Endothelial cell of umbilical vein (primary cell): ENCODE data around the gene PLPP7. TPM values are rescaled to one million over a fixed set of nuclear protein-coding genes. Genes with fewer than 3 reads are reported as not detected.

ENCODE experiments used
- BruUV-seq: library from RNA; stranded (reverse); fragments of 400-500 nt; replicated peaks from 2 replicates; lab custom pipeline; 2021; lab: Mats Ljungman, UMichigan
- CTCF ChIA-PET: fragments of 300-600, 350-600 bp; sonication (Branson Sonifier 250); formaldehyde crosslinking; loops from one replicate; lab custom pipeline; 2021; ENCODE audit warnings: antibody characterized with exemption, inconsistent platforms; lab: Charles Lee
- POLR2A ChIA-PET: fragments of 300-600, 350-600 bp; sonication (Branson Sonifier 250); formaldehyde crosslinking; loops from one replicate; lab custom pipeline; 2021; ENCODE audit warnings: antibody characterized with exemption, inconsistent platforms; lab: Charles Lee
- DNase-seq: peaks from one replicate; pipeline ENCODE4 v3.0.0-alpha.2; 2011; ENCODE audit warnings: low read depth, low spot score
- FAIRE-seq: peaks from 2 replicates; lab custom pipeline; 2011; peaks lifted over from hg19 to GRCh38; lab: Jason Lieb, UNC
- H2AFZ ChIP-seq: 2 replicates; pipeline ENCODE4 v1.6.0; 2012; ENCODE audit warnings: low read depth, low read length, control low read depth, inconsistent platforms
- H3K27ac ChIP-seq: 2 replicates; pipeline ENCODE4 v1.5.1; 2011; ENCODE audit warnings: low read depth, mild to moderate bottlenecking, control low read depth, low read length, moderate library complexity; ENCODE audit not compliant: insufficient read depth
- H3K27me3 ChIP-seq, 2 experiments: 2 replicates each; pipeline versions ENCODE4 v1.6.0 to v1.6.1; 2011; ENCODE audit warnings: low read length in 2 of 2, mixed read lengths in 1 of 2; ENCODE audit not compliant: control insufficient read depth in 2 of 2, insufficient read depth in 2 of 2
- H3K36me3 ChIP-seq, 2 experiments: 2 replicates in 1 of 2; 3 replicates in 1 of 2; pipeline ENCODE4 v1.5.1; 2011; ENCODE audit warnings: low read length in 2 of 2, mild to moderate bottlenecking in 1 of 2, moderate library complexity in 1 of 2; ENCODE audit not compliant: control insufficient read depth in 2 of 2, insufficient read depth in 2 of 2; ENCODE audit errors: extremely low read depth in 1 of 2
- H3K4me1 ChIP-seq: 3 replicates; pipeline ENCODE4 v1.5.1; 2011; ENCODE audit warnings: mild to moderate bottlenecking, low read length; ENCODE audit not compliant: control insufficient read depth, insufficient read depth; ENCODE audit errors: extremely low read depth
- H3K4me2 ChIP-seq: 2 replicates; pipeline ENCODE4 v1.6.1; 2011; ENCODE audit warnings: low read length, control low read depth, mixed read lengths; ENCODE audit not compliant: insufficient read depth
- H3K4me3 ChIP-seq, 3 experiments: fragments of 200-600 bp in 1 of 3; sonication (generic), shearing (Covaris generic) in 1 of 3; replicated peaks in 1 of 3; 2 replicates each; pipeline ENCODE4 v1.5.1; 2011 to 2016; ENCODE audit warnings: control low read depth in 3 of 3, low read length in 3 of 3, mild to moderate bottlenecking in 2 of 3, inconsistent platforms in 1 of 3, low read depth in 1 of 3, moderate library complexity in 1 of 3; ENCODE audit not compliant: insufficient read depth in 1 of 3
- H3K79me2 ChIP-seq: 2 replicates; pipeline ENCODE4 v1.6.0; 2012; ENCODE audit warnings: low read length, inconsistent platforms; ENCODE audit not compliant: control insufficient read depth, insufficient read depth
- H3K9ac ChIP-seq: replicated peaks from 2 replicates; pipeline ENCODE3; 2011; ENCODE audit warnings: low read length, control low read depth; ENCODE audit not compliant: insufficient read depth; ENCODE audit errors: extremely low read depth
- H3K9me1 ChIP-seq: replicated peaks from 3 replicates; pipeline ENCODE4 v1.6.0; 2011; ENCODE audit warnings: mild to moderate bottlenecking, low read length; ENCODE audit not compliant: control insufficient read depth, insufficient read depth; ENCODE audit errors: extremely low read depth
- H3K9me3 ChIP-seq: replicated peaks from 2 replicates; pipeline ENCODE4 v1.5.1; 2012; ENCODE audit warnings: low read length, inconsistent platforms; ENCODE audit not compliant: control insufficient read depth, insufficient read depth
- H4K20me1 ChIP-seq: replicated peaks from 2 replicates; pipeline ENCODE3; 2011; ENCODE audit warnings: mild to moderate bottlenecking, low read length; ENCODE audit not compliant: control insufficient read depth, insufficient read depth; ENCODE audit errors: extremely low read depth
- CTCF ChIP-seq, 2 donors: IDR thresholded peaks; 1 replicate in 1 of 2; 2 replicates in 1 of 2; pipeline ENCODE4 v1.5.1; 2011; ENCODE audit warnings: low read length in 2 of 2, mild to moderate bottlenecking in 2 of 2, moderate library complexity in 2 of 2, control low read depth in 1 of 2, inconsistent platforms in 1 of 2, low read depth in 1 of 2; ENCODE audit not compliant: insufficient read depth in 1 of 2; ENCODE audit errors: extremely low read depth in 1 of 2
- EZH2 ChIP-seq: IDR thresholded peaks from 2 replicates; pipeline ENCODE4 v1.6.1; 2012; ENCODE audit warnings: borderline replicate concordance, low read depth, mild to moderate bottlenecking, moderate library complexity, low read length, inconsistent platforms; ENCODE audit not compliant: severe bottlenecking
- FOS ChIP-seq: IDR thresholded peaks from 2 replicates; pipeline ENCODE4 v1.6.1; 2011; ENCODE audit warnings: mild to moderate bottlenecking, low read length, moderate library complexity, borderline replicate concordance; ENCODE audit not compliant: insufficient read depth
- GATA2 ChIP-seq: IDR thresholded peaks from 2 replicates; pipeline ENCODE4 v1.7.0; 2011; ENCODE audit warnings: low read depth, mild to moderate bottlenecking, moderate library complexity, mixed read lengths, low read length; ENCODE audit not compliant: insufficient read length, insufficient read depth
- JUN ChIP-seq: IDR thresholded peaks from 2 replicates; pipeline ENCODE4 v1.6.1; 2011; ENCODE audit warnings: borderline replicate concordance, low read depth; ENCODE audit not compliant: insufficient read length, insufficient read depth
- MAX ChIP-seq: IDR thresholded peaks from 2 replicates; pipeline ENCODE4 v1.6.1; 2011; ENCODE audit not compliant: insufficient read depth, insufficient read length
- MYC ChIP-seq: IDR thresholded peaks from one replicate; pipeline ENCODE4 v1.6.1; 2011; ENCODE audit warnings: mild to moderate bottlenecking, low read depth, low read length
- POLR2A ChIP-seq: IDR thresholded peaks from 2 replicates; pipeline ENCODE4 v1.6.1; 2012; ENCODE audit warnings: low read depth, mild to moderate bottlenecking, control low read depth, low read length
- POLR2AphosphoS5 ChIP-seq: IDR thresholded peaks from 2 replicates; pipeline ENCODE4 v1.6.1; 2012; ENCODE audit warnings: low read depth, mild to moderate bottlenecking, control low read depth, low read length, moderate library complexity; ENCODE audit not compliant: insufficient read depth
- dilution Hi-C: fragments of 300-500 bp; cut with MboI; formaldehyde crosslinking; loops from one replicate; pipeline ENCODE4 v1.15.0; 2019; ENCODE audit warnings: low sequenced_read_pairs; ENCODE audit not compliant: extremely low pct_ligation_motif_present
- intact Hi-C: fragments of 100-400 bp; cut with micrococcal nuclease; formaldehyde crosslinking; loops from one replicate; pipeline ENCODE4 v1.10.0; 2022
- polyA plus RNA-seq, 4 experiments: library from polyadenylated mRNA; depleted of rRNA in 3 of 4; stranded (reverse) in 3 of 4; unstranded in 1 of 4; fragments of >200 nt; gene quantifications; 2 replicates each; pipeline versions ENCODE4 v1.2.1 to v1.2.3, GENCODE V29; 2011 to 2012; ENCODE audit warnings: missing spikeins in 1 of 4
- total RNA-seq: library from RNA; stranded (reverse); gene quantifications from 2 replicates; pipeline ENCODE4 v1.2.3, GENCODE V29; 2021

Gene PLPP7
- total and polyA plus RNA-seq, 2 donors (not counting 3 experiments of a cell fraction or from before 2014, with no cell fraction given): 2.1 to 2.7 TPM

GRCh38 chr9:131300444-131300843, 10.9 kb downstream of the PLPP7 start:
- Histone ChIP-seq H2AFZ (no peak overlapping the region), H3K4me1 (no peaks in the 10 kb centered on the region), H3K27ac (no peak overlapping the region), H4K20me1 (no peaks in the 10 kb centered on the region), H3K79me2 (no peaks in the 10 kb centered on the region), H3K36me3 (no peaks in the 10 kb centered on the region), H3K27me3 (no peaks in the 10 kb centered on the region), H3K9me1 (no peaks in the 10 kb centered on the region), H3K4me3 (no peak overlapping the region), H3K9me3 (no peaks in the 10 kb centered on the region), H3K9ac (no peak overlapping the region), H3K4me2 (no peak overlapping the region)
- intact Hi-C loops: no loop called here
- BruUV-seq: no TSS peak
- dilution Hi-C loops: no loop called here
- ChIA-PET CTCF (interaction anchor here (0.7 to 1.3 kb wide), 3 partner anchors 8 to 11 kb away, joined by 3 to 5 read pairs (median 4); partner anchors contain the start of gene PLPP7), POLR2A (no interaction called here)
- DNase-seq: no peak
- no peak for FAIRE-seq
- no peak for TF ChIP-seq POLR2AphosphoS5
- TF ChIP-seq GATA2: no peak
- TF ChIP-seq POLR2A: no peak
- no peak for TF ChIP-seq CTCF (IDR thresholded peaks at IDR 0.05; ENCODE audit: extremely low read depth in 1 of 2, insufficient read depth in 1 of 2, low read depth in 1 of 2, low read length in 2 of 2)
- TF ChIP-seq EZH2: no peak
- no peak for TF ChIP-seq MYC
- TF ChIP-seq MAX: no peak
- no peak for TF ChIP-seq JUN
- TF ChIP-seq FOS: no peak
